PFSK-1 (cell line): ENCODE results near the gene SPEF2.

Experiments
- FOXP2 ChIP-seq: optimal IDR thresholded peaks from 2 replicates; pipeline ENCODE3; 2011; ENCODE audit warnings: borderline replicate concordance, control low read depth, inconsistent platforms; ENCODE audit not compliant: insufficient read depth; ENCODE audit errors: extremely low read length, extremely low read depth
- POLR2AphosphoS5 ChIP-seq: IDR thresholded peaks from 2 replicates; pipeline ENCODE4 v1.6.1; 2012; ENCODE audit warnings: low read depth, mild to moderate bottlenecking, control low read depth, low read length, moderate library complexity
- SIN3A ChIP-seq: IDR thresholded peaks from 2 replicates; pipeline ENCODE4 v1.6.1; 2012; ENCODE audit warnings: mild to moderate bottlenecking, low read length, moderate library complexity, borderline replicate concordance; ENCODE audit not compliant: insufficient read depth
- TAF1 ChIP-seq: IDR thresholded peaks from 2 replicates; pipeline ENCODE4 v1.6.1; 2012; ENCODE audit warnings: low read length, control low read depth, borderline replicate concordance; ENCODE audit not compliant: insufficient read depth
- TF ChIP-seq, protein P1 (sequence below), 2 experiments: IDR thresholded peaks; 2 replicates each; pipeline versions ENCODE4 v1.6.1 to v1.8.0; 2011 to 2012; ENCODE audit warnings: low read depth in 2 of 2, low read length in 2 of 2, control low read depth in 1 of 2, inconsistent platforms in 1 of 2, mild to moderate bottlenecking in 1 of 2, moderate library complexity in 1 of 2; ENCODE audit not compliant: insufficient read depth in 1 of 2

SPEF2 gene

DNA sequence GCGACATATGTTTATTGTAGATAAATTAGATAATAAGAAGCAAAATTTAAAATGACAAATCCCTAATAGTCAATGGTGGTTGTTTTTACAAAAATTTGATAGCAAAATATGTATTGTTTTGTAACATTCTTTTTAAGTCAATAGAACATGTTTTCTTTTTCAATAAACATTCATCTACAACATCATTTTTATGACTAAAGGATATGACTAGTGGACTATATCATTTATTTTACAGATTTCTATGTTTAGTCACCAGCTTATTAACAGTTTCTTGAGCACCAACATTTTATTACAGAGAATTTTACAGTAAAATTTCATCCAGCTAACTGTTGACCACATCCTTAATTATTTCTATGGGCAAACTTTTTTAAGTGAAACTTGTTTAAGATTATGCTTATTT is 124.3 kb downstream of the SPEF2 start:
- TF ChIP-seq FOXP2, result no peak
- TF ChIP-seq TAF1, result no peak
- TF ChIP-seq, protein P1, sequence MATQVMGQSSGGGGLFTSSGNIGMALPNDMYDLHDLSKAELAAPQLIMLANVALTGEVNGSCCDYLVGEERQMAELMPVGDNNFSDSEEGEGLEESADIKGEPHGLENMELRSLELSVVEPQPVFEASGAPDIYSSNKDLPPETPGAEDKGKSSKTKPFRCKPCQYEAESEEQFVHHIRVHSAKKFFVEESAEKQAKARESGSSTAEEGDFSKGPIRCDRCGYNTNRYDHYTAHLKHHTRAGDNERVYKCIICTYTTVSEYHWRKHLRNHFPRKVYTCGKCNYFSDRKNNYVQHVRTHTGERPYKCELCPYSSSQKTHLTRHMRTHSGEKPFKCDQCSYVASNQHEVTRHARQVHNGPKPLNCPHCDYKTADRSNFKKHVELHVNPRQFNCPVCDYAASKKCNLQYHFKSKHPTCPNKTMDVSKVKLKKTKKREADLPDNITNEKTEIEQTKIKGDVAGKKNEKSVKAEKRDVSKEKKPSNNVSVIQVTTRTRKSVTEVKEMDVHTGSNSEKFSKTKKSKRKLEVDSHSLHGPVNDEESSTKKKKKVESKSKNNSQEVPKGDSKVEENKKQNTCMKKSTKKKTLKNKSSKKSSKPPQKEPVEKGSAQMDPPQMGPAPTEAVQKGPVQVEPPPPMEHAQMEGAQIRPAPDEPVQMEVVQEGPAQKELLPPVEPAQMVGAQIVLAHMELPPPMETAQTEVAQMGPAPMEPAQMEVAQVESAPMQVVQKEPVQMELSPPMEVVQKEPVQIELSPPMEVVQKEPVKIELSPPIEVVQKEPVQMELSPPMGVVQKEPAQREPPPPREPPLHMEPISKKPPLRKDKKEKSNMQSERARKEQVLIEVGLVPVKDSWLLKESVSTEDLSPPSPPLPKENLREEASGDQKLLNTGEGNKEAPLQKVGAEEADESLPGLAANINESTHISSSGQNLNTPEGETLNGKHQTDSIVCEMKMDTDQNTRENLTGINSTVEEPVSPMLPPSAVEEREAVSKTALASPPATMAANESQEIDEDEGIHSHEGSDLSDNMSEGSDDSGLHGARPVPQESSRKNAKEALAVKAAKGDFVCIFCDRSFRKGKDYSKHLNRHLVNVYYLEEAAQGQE (IDR thresholded peaks at IDR 0.05; ENCODE audit: insufficient read depth in 1 of 2, low read depth in 2 of 2, low read length in 2 of 2), result no peak

GRCh38 chr5:35743644-35744043 is 126.0 kb downstream of the SPEF2 start:
- no peak for TF ChIP-seq SIN3A
- no peak for TF ChIP-seq POLR2AphosphoS5
- TF ChIP-seq, protein P1 (IDR thresholded peaks at IDR 0.05; ENCODE audit: insufficient read depth in 1 of 2, low read depth in 2 of 2, low read length in 2 of 2), result no peak

DNA sequence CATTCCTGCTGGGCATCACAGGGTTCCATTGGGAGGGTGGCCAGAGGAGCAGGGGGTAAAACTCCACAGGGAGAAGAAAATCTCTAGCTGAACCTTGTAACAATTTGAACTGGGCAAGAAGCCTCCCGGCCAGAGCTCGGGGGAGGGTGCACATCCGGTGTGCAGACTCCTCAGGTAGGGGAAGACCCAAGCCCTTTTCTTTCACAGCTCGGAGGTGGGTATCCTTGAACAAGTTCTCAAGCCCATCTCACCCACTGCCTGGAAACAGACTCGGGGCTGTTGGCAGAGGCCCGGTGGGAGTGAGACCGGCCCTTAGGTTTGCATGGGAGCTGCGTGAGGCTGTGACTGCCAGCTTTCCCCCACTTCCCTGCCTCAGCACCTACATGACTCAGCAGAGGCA is 127.5 kb downstream of the SPEF2 start:
- TF ChIP-seq POLR2AphosphoS5 (no peak), FOXP2 (no peak), SIN3A (no peak), TAF1 (no peak)
- TF ChIP-seq, protein P1 (IDR thresholded peaks at IDR 0.05; ENCODE audit: insufficient read depth in 1 of 2, low read depth in 2 of 2, low read length in 2 of 2), result no peak

- TF ChIP-seq TAF1 (no peak), POLR2AphosphoS5 (no peak), SIN3A (no peak), FOXP2 (no peak)
- TF ChIP-seq, protein P1 (IDR thresholded peaks at IDR 0.05; ENCODE audit: insufficient read depth in 1 of 2, low read depth in 2 of 2, low read length in 2 of 2), result no peak
Measured at GRCh38 chr5:35745660-35746059, 128.0 kb downstream of the SPEF2 start.

DNA sequence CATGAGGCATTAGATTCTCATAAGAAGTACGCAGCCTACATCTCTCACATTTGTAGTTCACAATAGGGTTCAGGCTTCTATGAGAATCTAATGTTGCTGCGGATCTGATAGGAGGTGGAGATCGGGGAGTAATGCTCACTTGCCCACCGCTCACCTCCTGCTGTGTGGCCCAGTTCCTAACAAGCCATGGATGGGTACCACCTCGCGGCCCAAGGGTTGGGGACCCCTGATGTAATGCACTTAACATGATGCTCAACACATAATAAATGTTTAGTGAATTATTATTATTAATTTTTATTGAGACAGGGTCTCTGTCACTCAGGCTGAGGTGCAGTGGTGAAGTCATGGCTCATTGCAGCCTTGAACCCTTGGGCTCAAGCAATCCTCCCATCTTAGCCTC is 134.3 kb downstream of the SPEF2 start:
- TF ChIP-seq POLR2AphosphoS5, result no peak
- TF ChIP-seq, protein P1 (IDR thresholded peaks at IDR 0.05; ENCODE audit: insufficient read depth in 1 of 2, low read depth in 2 of 2, low read length in 2 of 2), result no peak
- TF ChIP-seq TAF1, result no peak
- TF ChIP-seq SIN3A, result no peak
- no peak for TF ChIP-seq FOXP2
